IMR-90 (cell line): ENCODE measurements around the gene TNN.

ENCODE experiments used
- CEBPB ChIP-seq: IDR thresholded peaks from 2 replicates; pipeline ENCODE4 v1.6.1; 2012; ENCODE audit warnings: low read depth, low read length, improper control_type of control experiment
- MXI1 ChIP-seq: IDR thresholded peaks from 2 replicates; pipeline ENCODE4 v1.6.1; 2012; ENCODE audit warnings: low read depth, mild to moderate bottlenecking, low read length, moderate library complexity, borderline replicate concordance
- POLR2A ChIP-seq: IDR thresholded peaks from 2 replicates; pipeline ENCODE4 v1.6.1; 2012; ENCODE audit warnings: mild to moderate bottlenecking, low read depth, low read length
- RFX5 ChIP-seq: IDR thresholded peaks from 2 replicates; pipeline ENCODE4 v1.8.0; 2012; ENCODE audit warnings: low read depth, mild to moderate bottlenecking, low read length, moderate library complexity
- TF ChIP-seq, protein P1 (sequence below): conservative IDR thresholded peaks from 2 replicates; pipeline ENCODE4 v1.5.1; 2012; ENCODE audit warnings: mild to moderate bottlenecking, low read depth, low read length, improper control_type of control experiment
- TF ChIP-seq, protein P2 (sequence below): fragments of 150-350 bp; IDR thresholded peaks from 2 replicates; pipeline ENCODE4 v1.6.1; 2017; ENCODE audit warnings: mild to moderate bottlenecking, antibody characterized with exemption, low read length, low read depth

DNA sequence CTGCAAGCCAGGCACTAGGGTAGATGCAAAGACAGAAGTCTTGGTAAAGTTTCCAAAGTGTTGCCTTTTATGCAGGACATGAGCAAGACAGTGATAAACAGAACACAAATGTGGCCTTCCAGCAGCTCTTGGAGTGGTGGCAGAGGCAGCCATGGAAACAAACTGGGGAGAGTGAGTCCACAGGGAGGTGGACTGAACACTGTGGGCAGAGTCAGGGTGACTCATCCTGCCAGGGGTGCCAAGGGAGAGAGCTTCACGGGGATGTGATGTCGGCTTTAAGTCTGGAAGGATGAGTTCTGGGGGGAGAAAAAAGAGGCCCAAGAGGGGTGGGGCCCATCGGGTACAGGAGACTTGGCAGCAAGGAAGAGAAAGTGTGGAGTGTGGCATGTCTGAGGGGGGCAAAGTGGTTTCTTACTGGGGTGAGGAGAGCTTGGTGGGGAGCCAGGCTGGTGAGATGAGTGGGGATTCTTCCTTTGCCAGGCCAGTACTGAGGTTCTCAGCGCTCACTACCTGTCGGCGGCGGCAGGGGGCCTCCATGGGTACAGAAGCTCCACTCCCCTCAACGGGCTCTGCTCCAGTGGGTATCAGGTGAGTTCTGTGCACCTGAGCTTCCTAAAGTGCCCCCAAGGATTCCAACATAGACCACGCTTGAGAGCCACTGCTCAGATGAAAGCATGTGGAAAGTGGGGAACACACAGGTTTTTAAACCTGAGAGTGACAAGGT is 83.1 kb downstream of the TNN start:
- no peak for TF ChIP-seq RFX5
- TF ChIP-seq, protein P1, sequence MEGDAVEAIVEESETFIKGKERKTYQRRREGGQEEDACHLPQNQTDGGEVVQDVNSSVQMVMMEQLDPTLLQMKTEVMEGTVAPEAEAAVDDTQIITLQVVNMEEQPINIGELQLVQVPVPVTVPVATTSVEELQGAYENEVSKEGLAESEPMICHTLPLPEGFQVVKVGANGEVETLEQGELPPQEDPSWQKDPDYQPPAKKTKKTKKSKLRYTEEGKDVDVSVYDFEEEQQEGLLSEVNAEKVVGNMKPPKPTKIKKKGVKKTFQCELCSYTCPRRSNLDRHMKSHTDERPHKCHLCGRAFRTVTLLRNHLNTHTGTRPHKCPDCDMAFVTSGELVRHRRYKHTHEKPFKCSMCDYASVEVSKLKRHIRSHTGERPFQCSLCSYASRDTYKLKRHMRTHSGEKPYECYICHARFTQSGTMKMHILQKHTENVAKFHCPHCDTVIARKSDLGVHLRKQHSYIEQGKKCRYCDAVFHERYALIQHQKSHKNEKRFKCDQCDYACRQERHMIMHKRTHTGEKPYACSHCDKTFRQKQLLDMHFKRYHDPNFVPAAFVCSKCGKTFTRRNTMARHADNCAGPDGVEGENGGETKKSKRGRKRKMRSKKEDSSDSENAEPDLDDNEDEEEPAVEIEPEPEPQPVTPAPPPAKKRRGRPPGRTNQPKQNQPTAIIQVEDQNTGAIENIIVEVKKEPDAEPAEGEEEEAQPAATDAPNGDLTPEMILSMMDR, result no peak
- no peak for TF ChIP-seq CEBPB
- TF ChIP-seq, protein P2, sequence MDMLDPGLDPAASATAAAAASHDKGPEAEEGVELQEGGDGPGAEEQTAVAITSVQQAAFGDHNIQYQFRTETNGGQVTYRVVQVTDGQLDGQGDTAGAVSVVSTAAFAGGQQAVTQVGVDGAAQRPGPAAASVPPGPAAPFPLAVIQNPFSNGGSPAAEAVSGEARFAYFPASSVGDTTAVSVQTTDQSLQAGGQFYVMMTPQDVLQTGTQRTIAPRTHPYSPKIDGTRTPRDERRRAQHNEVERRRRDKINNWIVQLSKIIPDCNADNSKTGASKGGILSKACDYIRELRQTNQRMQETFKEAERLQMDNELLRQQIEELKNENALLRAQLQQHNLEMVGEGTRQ, result no peak
- no peak for TF ChIP-seq MXI1
- TF ChIP-seq POLR2A, result no peak
